Liver (tissue), 9 donors: ENCODE data around the gene CDHR2. TPM values are rescaled to one million over a fixed set of nuclear protein-coding genes. Genes with fewer than 3 reads are reported as not detected.

Experiments
- DNase-seq: peaks from one replicate; pipeline ENCODE4 v3.0.0-alpha.2; 2017; ENCODE audit warnings: low spot score
- H3K27ac ChIP-seq, 2 donors: one replicate each; pipeline ENCODE4 v1.7.0; 2013; ENCODE audit warnings: inconsistent platforms in 2 of 2, low read length in 2 of 2, control low read depth in 1 of 2, low read depth in 1 of 2, mild to moderate bottlenecking in 1 of 2
- H3K27me3 ChIP-seq, 4 donors: one replicate each; pipeline versions ENCODE4 v1.6.1 to v1.7.0; 2013; ENCODE audit warnings: low read length in 3 of 4, inconsistent platforms in 1 of 4, mild to moderate bottlenecking in 1 of 4, moderate library complexity in 1 of 4; ENCODE audit not compliant: control insufficient read depth in 4 of 4, insufficient read depth in 4 of 4
- H3K36me3 ChIP-seq, 4 donors: one replicate each; pipeline versions ENCODE4 v1.6.1 to v1.7.0; 2013; ENCODE audit warnings: low read length in 3 of 4, mild to moderate bottlenecking in 3 of 4, low read depth in 1 of 4, moderate library complexity in 1 of 4; ENCODE audit not compliant: control insufficient read depth in 4 of 4, insufficient read depth in 3 of 4
- H3K4me1 ChIP-seq, 4 donors: one replicate each; pipeline versions ENCODE4 v1.6.1 to v1.7.0; 2013; ENCODE audit warnings: low read length in 3 of 4, mild to moderate bottlenecking in 3 of 4, moderate library complexity in 1 of 4; ENCODE audit not compliant: control insufficient read depth in 4 of 4, insufficient read depth in 4 of 4
- H3K4me3 ChIP-seq, 3 donors: one replicate each; pipeline versions ENCODE4 v1.6.1 to v1.7.0; 2013; ENCODE audit warnings: low read length in 3 of 3, control low read depth in 1 of 3, low read depth in 1 of 3, mild to moderate bottlenecking in 1 of 3
- H3K9ac ChIP-seq, 2 donors: one replicate each; pipeline ENCODE4 v1.7.0; 2013; ENCODE audit warnings: low read length in 2 of 2, mild to moderate bottlenecking in 2 of 2, moderate library complexity in 2 of 2, control low read depth in 1 of 2, low read depth in 1 of 2
- H3K9me3 ChIP-seq, 4 donors: one replicate each; pipeline versions ENCODE4 v1.6.1 to v1.7.0; 2013; ENCODE audit warnings: low read length in 3 of 4; ENCODE audit not compliant: control insufficient read depth in 4 of 4
- CTCF ChIP-seq: fragments of 150-350 bp; IDR thresholded peaks from 2 replicates; pipeline ENCODE4 v1.5.1; 2017; ENCODE audit warnings: improper control_type of control experiment, low read depth, low read length; ENCODE audit not compliant: missing input control
- EGR1 ChIP-seq, 2 donors: IDR thresholded peaks; 2 replicates each; pipeline ENCODE4 v1.6.1; 2016 to 2018; ENCODE audit warnings: antibody characterized with exemption in 2 of 2, low read depth in 2 of 2
- FOXA1 ChIP-seq: IDR thresholded peaks from 2 replicates; pipeline ENCODE4 v1.6.1; 2016; ENCODE audit warnings: antibody characterized with exemption
- FOXA2 ChIP-seq: IDR thresholded peaks from 2 replicates; pipeline ENCODE4 v1.6.1; 2016; ENCODE audit warnings: antibody characterized with exemption
- GABPA ChIP-seq, 2 donors: IDR thresholded peaks in 1 of 2; conservative IDR thresholded peaks in 1 of 2; 2 replicates each; pipeline ENCODE4 v1.6.1; 2016; ENCODE audit warnings: antibody characterized with exemption in 2 of 2, mild to moderate bottlenecking in 1 of 2, moderate library complexity in 1 of 2
- HNF4A ChIP-seq, 2 donors: conservative IDR thresholded peaks; 2 replicates each; pipeline ENCODE4 v1.6.1; 2016; ENCODE audit warnings: antibody characterized with exemption in 2 of 2, mild to moderate bottlenecking in 2 of 2
- HNF4G ChIP-seq: IDR thresholded peaks from 2 replicates; pipeline ENCODE4 v1.6.1; 2016; ENCODE audit warnings: antibody characterized with exemption
- JUND ChIP-seq, 2 donors: IDR thresholded peaks; 2 replicates each; pipeline ENCODE4 v1.6.1; 2016; ENCODE audit warnings: antibody characterized with exemption in 2 of 2
- NR2F2 ChIP-seq: IDR thresholded peaks from 2 replicates; pipeline ENCODE4 v1.6.1; 2016; ENCODE audit warnings: antibody characterized with exemption
- RAD21 ChIP-seq, 2 donors: IDR thresholded peaks; 2 replicates each; pipeline ENCODE4 v1.6.1; 2016; ENCODE audit warnings: antibody characterized with exemption in 2 of 2, mild to moderate bottlenecking in 2 of 2
- REST ChIP-seq: IDR thresholded peaks from 2 replicates; pipeline ENCODE4 v1.6.1; 2016; ENCODE audit warnings: antibody characterized with exemption, mild to moderate bottlenecking
- RXRA ChIP-seq, 2 donors: IDR thresholded peaks; 2 replicates each; pipeline ENCODE4 v1.6.1; 2017 to 2018; ENCODE audit warnings: antibody characterized with exemption in 2 of 2, mild to moderate bottlenecking in 1 of 2
- SP1 ChIP-seq: IDR thresholded peaks from 2 replicates; pipeline ENCODE4 v1.6.1; 2018; ENCODE audit warnings: antibody characterized with exemption, mild to moderate bottlenecking
- TAF1 ChIP-seq: conservative IDR thresholded peaks from 2 replicates; pipeline ENCODE4 v1.6.1; 2016; ENCODE audit warnings: antibody characterized with exemption, mild to moderate bottlenecking
- YY1 ChIP-seq: IDR thresholded peaks from 2 replicates; pipeline ENCODE4 v1.6.1; 2016; ENCODE audit warnings: antibody characterized with exemption, mild to moderate bottlenecking
- ZBTB33 ChIP-seq: IDR thresholded peaks from 2 replicates; pipeline ENCODE4 v1.6.1; 2016; ENCODE audit warnings: antibody characterized with exemption
- whole genome bisulfite sequencing: extraction: QIAGEN DNeasy Blood & Tissue Kit; methylation state at CpG from one replicate; pipeline ENCODE4 v1.1.7; 2013; 5-methylcytosine and 5-hydroxymethylcytosine counted together
- polyA plus RNA-seq, 2 donors: library from polyadenylated mRNA; stranded (reverse) in 1 of 2; unstranded in 1 of 2; fragments of 200-250 nt in 1 of 2; fragments of >200 nt in 1 of 2; fragmentation: Nextera tagmentation in 1 of 2; extraction: Ambion mirVana in 1 of 2; gene quantifications; one replicate each; pipeline versions ENCODE4 v1.2.1 to v1.2.3, GENCODE V29; 2013 to 2015
- total RNA-seq, 2 donors: library from RNA; depleted of rRNA; stranded (reverse); fragments of >200 nt; gene quantifications; one replicate each; pipeline ENCODE4 v1.2.3, GENCODE V29; 2014
- TF ChIP-seq, protein P1 (sequence below): IDR thresholded peaks from 2 replicates; pipeline ENCODE4 v1.6.1; 2016; ENCODE audit warnings: antibody characterized with exemption
- donor health status: healthy.
- donor health status: healthy.
- donor health status: healthy.
- donor health status: healthy.
- donor health status: healthy.

Gene CDHR2
- total and polyA plus RNA-seq, 4 donors: 8.8 to 23.8 (median 16.6) TPM

DNA sequence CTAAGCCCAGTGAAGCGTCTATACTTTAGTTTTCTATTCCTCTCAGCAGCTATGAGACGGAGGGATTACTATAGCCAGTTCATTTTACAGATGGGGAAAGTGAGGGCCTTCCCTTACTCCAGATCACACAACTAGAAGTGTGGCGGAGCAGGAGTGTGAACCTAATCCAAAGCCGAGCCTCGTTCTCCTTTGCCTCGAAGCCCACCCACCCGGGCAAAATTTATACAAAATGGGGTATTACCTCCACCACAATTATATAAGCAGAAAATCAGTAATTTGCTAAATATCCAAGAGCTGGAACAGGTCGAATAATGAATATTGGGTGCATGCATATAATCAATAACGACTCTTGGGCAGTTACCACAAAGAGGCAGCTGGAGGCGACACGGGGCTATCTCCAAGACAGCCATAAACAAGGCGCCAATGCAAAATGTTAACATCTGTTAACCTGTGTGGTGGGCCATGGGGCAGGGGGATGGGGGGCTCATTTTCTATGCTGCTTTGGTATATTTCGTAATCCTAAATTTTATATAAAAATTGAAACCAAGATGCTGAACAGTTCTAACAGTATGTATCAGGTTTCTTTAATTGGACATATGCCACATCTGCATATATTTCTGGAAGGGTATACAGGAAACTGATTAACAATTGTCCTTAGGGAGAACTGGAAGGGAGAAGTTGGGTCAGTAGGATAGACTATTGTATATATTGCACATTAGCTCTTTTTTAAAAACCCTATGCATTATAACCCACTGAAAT, 10.7 kb upstream of the CDHR2 start:
- H3K4me3 ChIP-seq: peak overlapping the region in 2 of 3 donors; percentile 23 to 41
- H3K9me3 ChIP-seq: no peaks in the 10 kb centered on the region
- TF ChIP-seq EGR1 (IDR thresholded peaks at IDR 0.05; ENCODE audit: low read depth in 2 of 2) (no peak), ZBTB33 (no peak), FOXA2 (no peak), CTCF (no peak), HNF4A (conservative IDR thresholded peaks at IDR 0.05) (no peak), FOXA1 (no peak), HNF4G (no peak), JUND (IDR thresholded peaks at IDR 0.05) (no peak), TAF1 (no peak)
- TF ChIP-seq, protein P1, sequence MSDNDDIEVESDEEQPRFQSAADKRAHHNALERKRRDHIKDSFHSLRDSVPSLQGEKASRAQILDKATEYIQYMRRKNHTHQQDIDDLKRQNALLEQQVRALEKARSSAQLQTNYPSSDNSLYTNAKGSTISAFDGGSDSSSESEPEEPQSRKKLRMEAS: no peak
- H3K27ac ChIP-seq: peak overlapping the region; percentile 97 to 99
- H3K27me3 ChIP-seq: no peaks in the 10 kb centered on the region
- H3K9ac ChIP-seq: peak overlapping the region; percentile 42 to 61
- DNase-seq: no peak
- H3K36me3 ChIP-seq: no peaks in the 10 kb centered on the region
- peaks cover 19 to 46% (median 37%) of the 10 kb centered on the region in 4 donors for H3K4me1 ChIP-seq
- 29% methylated on average over 13 of the region's 13 CpGs for WGBS

DNA sequence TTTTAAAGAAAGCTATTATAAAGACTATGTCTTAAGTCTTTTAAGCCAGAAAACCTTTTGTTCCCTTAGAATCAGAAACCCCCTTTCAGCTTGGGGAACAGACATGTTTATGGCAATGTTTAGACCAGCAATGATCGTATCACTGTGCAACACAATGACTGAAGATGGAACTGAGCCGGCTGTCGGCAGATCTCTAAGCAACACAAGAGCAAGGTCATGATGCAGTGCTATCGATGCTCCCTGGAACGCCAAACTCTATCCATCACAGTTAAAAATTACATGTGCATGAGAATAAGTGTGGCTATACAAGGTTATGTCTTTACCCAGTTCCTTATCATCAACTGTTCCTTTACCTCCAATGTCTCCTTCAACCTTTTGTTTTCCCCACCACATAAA, 10.2 kb upstream of the CDHR2 start:
- Histone ChIP-seq H3K36me3 (no peaks in the 10 kb centered on the region), H3K4me1 (peaks cover 19 to 46% (median 35%) of the 10 kb centered on the region in 4 donors), H3K9ac (no peak overlapping the region)

More for the DNA sequence above, 10.2 kb upstream of the CDHR2 start:
- Histone ChIP-seq H3K9me3 (no peaks in the 10 kb centered on the region), H3K27me3 (no peaks in the 10 kb centered on the region), H3K4me3 (no peak overlapping the region), H3K27ac (no peak overlapping the region)
- TF ChIP-seq ZBTB33: no peak
- TF ChIP-seq TAF1: no peak
- TF ChIP-seq FOXA2: no peak
- no peak for TF ChIP-seq JUND (IDR thresholded peaks at IDR 0.05)
- TF ChIP-seq EGR1 (IDR thresholded peaks at IDR 0.05; ENCODE audit: low read depth in 2 of 2): no peak
- TF ChIP-seq NR2F2: no peak
- no peak for TF ChIP-seq REST
- TF ChIP-seq HNF4A (conservative IDR thresholded peaks at IDR 0.05): no peak
- no peak for TF ChIP-seq RXRA (IDR thresholded peaks at IDR 0.05)
- TF ChIP-seq CTCF: no peak
- TF ChIP-seq GABPA (IDR thresholded peaks at IDR 0.05 in 1 of 2, conservative IDR thresholded peaks at IDR 0.05 in 1 of 2): no peak
- TF ChIP-seq SP1: no peak
- TF ChIP-seq RAD21 (IDR thresholded peaks at IDR 0.05): no peak
- no peak for TF ChIP-seq YY1
- 72% methylated on average over 5 of the region's 5 CpGs for WGBS
- DNase-seq: no peak
